ENCODE measurements around the gene BPHL. TPM values are rescaled to one million over a fixed set of nuclear protein-coding genes. Genes with fewer than 3 reads are reported as not detected.

BPHL gene
- 11.9 and 12.0 TPM in 2 replicates for total RNA-seq

GRCh38 chr6:3118353-3119039 lies at the start of gene BPHL:
BPHL (plus strand) TSS chr6:3118711; CDS start chr6:3118741, 30 bp downstream.

DNA sequence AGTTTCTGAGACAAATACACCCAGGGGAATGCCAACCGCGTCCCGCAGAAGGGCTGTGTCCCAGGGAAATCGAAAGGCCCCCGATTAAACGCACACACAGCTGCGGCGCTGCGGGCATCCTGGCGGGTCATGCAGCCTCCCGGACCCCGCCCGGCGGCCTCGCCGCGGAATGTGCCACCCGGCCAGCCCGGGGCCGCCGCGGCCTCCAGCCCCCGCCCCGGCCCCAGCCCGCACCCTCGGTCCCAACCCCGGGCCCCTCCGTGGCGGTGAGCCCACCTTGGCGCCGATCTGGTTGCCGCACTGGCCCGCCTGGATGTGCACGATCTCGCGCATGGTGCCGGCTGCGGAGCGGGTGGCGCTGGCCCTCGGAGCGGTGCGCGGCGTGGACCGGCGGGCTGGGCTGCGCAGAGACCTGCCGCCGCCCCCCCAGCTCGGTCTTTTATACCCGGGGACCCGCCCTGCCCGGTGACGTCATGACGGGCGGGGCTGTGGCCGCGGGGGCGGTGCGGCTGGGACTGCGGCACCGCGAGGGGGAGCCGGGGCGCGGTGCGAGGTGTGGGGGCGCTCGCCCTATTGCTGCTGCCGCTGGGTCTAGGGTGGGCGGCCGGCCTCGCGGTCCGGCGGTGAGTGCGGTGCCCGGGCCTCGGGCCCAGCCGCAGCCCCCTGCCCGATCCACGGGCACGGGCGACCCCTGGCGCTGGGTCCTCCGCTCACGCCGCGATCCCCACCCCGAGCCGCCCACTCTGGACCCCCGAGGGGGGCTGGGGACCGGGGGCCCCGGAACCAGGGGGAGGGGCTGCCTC lies 38.8 kb downstream of the BPHL start, which contains the start of gene TUBB2A:
Gene TUBB2A (minus strand): TSS at position 414 of the 803 bp plus-strand sequence. CDS start 81 bp downstream, at position 333.

Other genes starting within 250 kb of the BPHL start
- 9.4 and 9.5 TPM in 2 replicates for gene SERPINB9, start 215.4 kb upstream of the BPHL start, total RNA-seq
- gene SERPINB6, start 147.1 kb upstream of the BPHL start, total RNA-seq: 52.2 and 60.1 TPM in 2 replicates
- gene NQO2, start 118.8 kb upstream of the BPHL start, total RNA-seq: 25.2 and 29.9 TPM in 2 replicates
- gene RIPK1, start 50.2 kb upstream of the BPHL start, total RNA-seq: 19.0 and 19.7 TPM in 2 replicates
- gene TUBB2A, start 38.8 kb downstream of the BPHL start, total RNA-seq: 22.4 and 29.5 TPM in 2 replicates
- gene TUBB2B, start 108.9 kb downstream of the BPHL start, total RNA-seq: not detected in 2 replicates
- 7.4 and 9.4 TPM in 2 replicates for gene PSMG4, start 140.2 kb downstream of the BPHL start, total RNA-seq

Data from cardiac ventricle fibroblast (primary cell).